HCT116 (cell line): ENCODE results near the gene LRIT2. TPM values are rescaled to one million over a fixed set of nuclear protein-coding genes. Genes with fewer than 3 reads are reported as not detected.

Source experiments
- ATAC-seq: fragments of 200-7000 bp; cut with Tn5 transposase; 2 replicates; pipeline ENCODE4 v1.9.1; 2020; ENCODE audit warnings: mild to moderate bottlenecking, moderate library complexity
- BruUV-seq: library from RNA; stranded (reverse); fragments of 400-500 nt; replicated peaks from 2 replicates; lab custom pipeline; 2021; lab: Mats Ljungman, UMichigan
- CTCF ChIA-PET: fragments of 300-600 bp; sonication (Branson Sonifier 250); formaldehyde crosslinking; loops from one replicate; lab custom pipeline; 2021; ENCODE audit warnings: antibody characterized with exemption; lab: Charles Lee
- POLR2A ChIA-PET: fragments of 300-600, 350-600 bp; sonication (Branson Sonifier 250); formaldehyde crosslinking; loops from one replicate; lab custom pipeline; 2021; ENCODE audit warnings: antibody characterized with exemption; lab: Charles Lee
- RAD21 ChIA-PET, 2 experiments: fragments of 300-600 bp; sonication (Branson Sonifier 250); formaldehyde crosslinking; loops; one replicate each; lab custom pipeline; 2023; ENCODE audit warnings: low total read pairs in 2 of 2; ENCODE audit not compliant: uncharacterized antibody in 2 of 2, unreplicated experiment in 2 of 2, low non-redundant PET in 1 of 2; lab: Charles Lee
- DNase-seq: peaks from one replicate; pipeline ENCODE4 v3.0.0-alpha.2; 2010; ENCODE audit warnings: low read depth, low spot score
- H2AFZ ChIP-seq: fragments of 200-600 bp; shearing (Covaris generic), sonication (generic); 2 replicates; pipeline ENCODE4 v1.6.1; 2017; ENCODE audit warnings: low read depth, mixed run types, mixed read lengths, antibody characterized with exemption, low read length; ENCODE audit not compliant: poor library complexity, severe bottlenecking
- H3K27ac ChIP-seq: 2 replicates; pipeline ENCODE4 v1.5.1; 2012; ENCODE audit warnings: low read depth, low read length
- H3K27me3 ChIP-seq: fragments of 200-600 bp; sonication (generic); 2 replicates; pipeline ENCODE4 v1.6.1; 2016; ENCODE audit warnings: mixed run types, low read length, mixed read lengths; ENCODE audit not compliant: insufficient read depth
- H3K36me3 ChIP-seq, 2 experiments: fragments of 200-500 bp in 1 of 2; fragments of 200-600 bp in 1 of 2; sonication (Bioruptor generic) in 1 of 2; sonication (generic) in 1 of 2; 2 replicates each; pipeline versions ENCODE4 v1.5.1 to v1.6.1; 2014 to 2016; ENCODE audit warnings: low read length in 2 of 2, inconsistent platforms in 1 of 2, mixed read lengths in 1 of 2, mixed run types in 1 of 2; ENCODE audit not compliant: insufficient read depth in 2 of 2, control insufficient read depth in 1 of 2
- H3K4me1 ChIP-seq, 2 experiments: fragments of 200-600 bp in 1 of 2; sonication (generic) in 1 of 2; 2 replicates each; pipeline versions ENCODE4 v1.5.1 to v1.6.1; 2012 to 2017; ENCODE audit warnings: low read length in 2 of 2, inconsistent platforms in 1 of 2, mild to moderate bottlenecking in 1 of 2, mixed read lengths in 1 of 2, mixed run types in 1 of 2, moderate library complexity in 1 of 2; ENCODE audit not compliant: insufficient read depth in 2 of 2, control insufficient read depth in 1 of 2
- H3K4me2 ChIP-seq: fragments of 200-600 bp; sonication (generic); 2 replicates; pipeline ENCODE4 v1.6.1; 2017; ENCODE audit warnings: mixed run types, low read length, mixed read lengths
- H3K4me3 ChIP-seq, 2 experiments: fragments of 200-600 bp in 1 of 2; sonication (generic) in 1 of 2; replicated peaks in 1 of 2; 2 replicates each; pipeline ENCODE4 v1.5.1; 2011 to 2016; ENCODE audit warnings: low read length in 2 of 2, control low read depth in 1 of 2, low read depth in 1 of 2, mild to moderate bottlenecking in 1 of 2, mixed read lengths in 1 of 2, mixed run types in 1 of 2
- H3K79me2 ChIP-seq: fragments of 200-600 bp; sonication (generic); 2 replicates; pipeline ENCODE4 v1.6.1; 2017; ENCODE audit warnings: mild to moderate bottlenecking, mixed run types, low read length, moderate library complexity, mixed read lengths; ENCODE audit not compliant: insufficient read depth
- H3K9ac ChIP-seq: fragments of 200-600 bp; sonication (generic); 2 replicates; pipeline ENCODE4 v1.6.1; 2016; ENCODE audit warnings: low read length, mixed read lengths
- H3K9me2 ChIP-seq: fragments of 200-600 bp; sonication (generic), shearing (Covaris generic); 2 replicates; pipeline ENCODE4 v1.6.1; 2017; ENCODE audit warnings: mixed run types, mild to moderate bottlenecking, moderate library complexity; ENCODE audit not compliant: insufficient read depth
- H3K9me3 ChIP-seq, 2 experiments: fragments of 200-500 bp in 1 of 2; fragments of 200-600 bp in 1 of 2; sonication (Bioruptor generic) in 1 of 2; sonication (generic) in 1 of 2; 2 replicates each; pipeline ENCODE4 v1.6.1; 2014 to 2017; ENCODE audit warnings: low read length in 2 of 2, mixed read lengths in 2 of 2, inconsistent platforms in 1 of 2, low read depth in 1 of 2, mild to moderate bottlenecking in 1 of 2, mixed run types in 1 of 2, moderate library complexity in 1 of 2; ENCODE audit not compliant: control insufficient read depth in 1 of 2, insufficient read depth in 1 of 2
- H4K20me1 ChIP-seq: fragments of 200-600 bp; sonication (generic), shearing (Covaris generic); 2 replicates; pipeline ENCODE4 v1.6.1; 2017; ENCODE audit warnings: mixed run types, mild to moderate bottlenecking, moderate library complexity; ENCODE audit not compliant: insufficient read depth
- CBX3 ChIP-seq: IDR thresholded peaks from 2 replicates; pipeline ENCODE4 v1.6.1; 2012; ENCODE audit warnings: low read depth
- CEBPB ChIP-seq: IDR thresholded peaks from 2 replicates; pipeline ENCODE4 v1.6.1; 2012; ENCODE audit warnings: low read depth
- EGR1 ChIP-seq: IDR thresholded peaks from 2 replicates; pipeline ENCODE4 v1.6.1; 2012; ENCODE audit warnings: low read depth
- ELF1 ChIP-seq: IDR thresholded peaks from 2 replicates; pipeline ENCODE4 v1.6.1; 2012; ENCODE audit warnings: low read depth, borderline replicate concordance
- FOSL1 ChIP-seq: IDR thresholded peaks from 2 replicates; pipeline ENCODE4 v1.6.1; 2012; ENCODE audit warnings: low read depth
- JUND ChIP-seq: IDR thresholded peaks from 2 replicates; pipeline ENCODE4 v1.6.1; 2012
- POLR2A ChIP-seq: IDR thresholded peaks from 2 replicates; pipeline ENCODE4 v1.7.0; 2011; ENCODE audit warnings: borderline replicate concordance; ENCODE audit not compliant: insufficient read depth, insufficient read length; ENCODE audit errors: extremely low read depth
- RAD21 ChIP-seq: IDR thresholded peaks from 2 replicates; pipeline ENCODE4 v1.6.1; 2012; ENCODE audit warnings: low read depth, mild to moderate bottlenecking
- SIN3A ChIP-seq: IDR thresholded peaks from 2 replicates; pipeline ENCODE4 v1.6.1; 2012; ENCODE audit warnings: low read depth
- SP1 ChIP-seq: IDR thresholded peaks from 2 replicates; pipeline ENCODE4 v1.6.1; 2012; ENCODE audit warnings: low read depth
- SRF ChIP-seq: IDR thresholded peaks from 2 replicates; pipeline ENCODE4 v1.6.1; 2012; ENCODE audit warnings: low read depth
- TCF7L2 ChIP-seq: IDR thresholded peaks from 2 replicates; pipeline ENCODE4 v1.7.0; 2011; ENCODE audit warnings: borderline replicate concordance, inconsistent platforms; ENCODE audit not compliant: insufficient read depth, insufficient read length; ENCODE audit errors: extremely low read depth
- ZFX ChIP-seq: fragments of 450-650 bp; IDR thresholded peaks from 2 replicates; pipeline ENCODE4 v1.6.1; 2017
- ZNF274 ChIP-seq: fragments of 200-500 bp; sonication (Bioruptor generic); IDR thresholded peaks from 2 replicates; pipeline ENCODE4 v1.6.1; 2014; ENCODE audit warnings: mild to moderate bottlenecking, low read depth, low read length, inconsistent platforms
- intact Hi-C: fragments of 100-400 bp; cut with micrococcal nuclease; formaldehyde crosslinking; loops from 2 replicates; pipeline ENCODE4 v1.10.0; 2022
- total RNA-seq: library from RNA; stranded (reverse); gene quantifications from one replicate; pipeline ENCODE4 v1.2.1, GENCODE V29; 2021; ENCODE audit not compliant: unreplicated experiment
- TF ChIP-seq, protein P1 (sequence below): IDR thresholded peaks from 2 replicates; pipeline ENCODE4 v1.6.1; 2012
- TF ChIP-seq, protein P2 (sequence below): IDR thresholded peaks from 2 replicates; pipeline ENCODE4 v1.6.1; 2011; ENCODE audit warnings: mild to moderate bottlenecking, low read length, moderate library complexity; ENCODE audit not compliant: insufficient replicate concordance; ENCODE audit errors: extremely low read depth

LRIT2 gene
- total RNA-seq, 1 experiment from 2014 or later: not detected

DNA sequence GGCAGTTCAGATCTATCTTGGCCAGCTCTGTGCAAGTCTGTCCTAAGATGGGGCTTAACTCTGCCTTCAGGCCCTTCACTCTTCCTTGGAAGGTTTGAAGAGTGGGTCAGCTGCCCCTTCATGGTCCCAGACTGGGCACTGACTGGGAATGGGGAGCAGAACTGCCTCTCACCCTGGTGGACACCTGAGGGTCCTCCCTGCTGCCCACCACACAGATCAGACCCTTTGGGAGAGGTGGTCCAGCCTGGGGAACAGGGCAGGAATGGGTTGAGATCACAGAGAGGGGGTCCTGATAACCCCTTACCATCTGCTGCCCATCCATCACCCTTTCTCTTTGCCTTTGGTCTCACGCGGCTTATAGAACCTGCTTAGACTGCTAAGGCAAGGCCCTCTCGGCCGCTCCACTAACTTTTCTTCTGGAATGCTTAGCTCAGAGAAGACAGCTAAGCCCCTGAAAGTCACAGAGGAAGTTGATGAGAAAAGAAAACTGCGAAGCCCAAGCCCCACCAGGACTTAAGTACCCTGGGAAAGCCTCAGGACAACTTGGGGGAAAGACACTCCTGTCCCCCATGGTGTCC is 31.4 kb downstream of the LRIT2 start:
- ATAC-seq (no peak), DNase-seq (no peak)
- Histone ChIP-seq H3K4me3 (no peak overlapping the region), H3K79me2 (no peaks in the 10 kb centered on the region), H3K4me2 (no peak overlapping the region), H2AFZ (no peak overlapping the region), H4K20me1 (no peaks in the 10 kb centered on the region), H3K9me2 (no peaks in the 10 kb centered on the region), H3K27me3 (peaks cover 19% of the 10 kb centered on the region), H3K9me3 (no peaks in the 10 kb centered on the region), H3K4me1 (no peaks in the 10 kb centered on the region), H3K36me3 (no peaks in the 10 kb centered on the region), H3K9ac (no peak overlapping the region), H3K27ac (no peak overlapping the region)
- ChIA-PET CTCF (no interaction called here), POLR2A (no interaction called here), RAD21 (no interaction called here)
- BruUV-seq: no TSS peak
- TF ChIP-seq CBX3 (no peak), SRF (no peak)
- intact Hi-C loops: no loop called here

DNA sequence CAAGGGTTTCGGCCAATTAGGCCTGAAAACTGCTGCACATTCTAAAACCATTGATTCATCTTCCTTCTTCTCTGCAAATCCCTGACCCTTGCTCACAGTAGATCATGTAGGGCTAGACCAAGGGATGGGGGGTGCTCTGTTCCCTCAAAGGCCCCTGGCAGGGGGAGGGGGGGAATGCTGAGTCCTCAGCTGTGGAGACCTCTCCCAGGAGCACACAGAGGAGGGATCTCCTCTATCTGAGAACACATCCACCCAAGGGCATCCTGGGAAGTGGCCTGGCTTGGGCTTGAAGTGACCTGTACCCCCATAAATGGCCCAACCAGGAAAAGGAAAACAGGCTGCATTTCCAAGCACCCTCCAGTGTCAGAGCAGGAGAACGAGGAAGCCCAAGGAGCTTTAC is 32.0 kb downstream of the LRIT2 start:
- Histone ChIP-seq H3K79me2 (no peaks in the 10 kb centered on the region), H3K4me1 (no peaks in the 10 kb centered on the region), H3K9ac (no peak overlapping the region), H3K9me3 (no peaks in the 10 kb centered on the region), H3K4me3 (no peak overlapping the region), H3K9me2 (no peaks in the 10 kb centered on the region), H3K27ac (no peak overlapping the region)
- CTCF ChIA-PET: no interaction called here
- POLR2A ChIA-PET: no interaction called here
- TF ChIP-seq JUND: no peak
- TF ChIP-seq TCF7L2: no peak
- TF ChIP-seq, protein P1, sequence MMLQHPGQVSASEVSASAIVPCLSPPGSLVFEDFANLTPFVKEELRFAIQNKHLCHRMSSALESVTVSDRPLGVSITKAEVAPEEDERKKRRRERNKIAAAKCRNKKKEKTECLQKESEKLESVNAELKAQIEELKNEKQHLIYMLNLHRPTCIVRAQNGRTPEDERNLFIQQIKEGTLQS: no peak
- TF ChIP-seq SP1: no peak
- TF ChIP-seq, protein P2, sequence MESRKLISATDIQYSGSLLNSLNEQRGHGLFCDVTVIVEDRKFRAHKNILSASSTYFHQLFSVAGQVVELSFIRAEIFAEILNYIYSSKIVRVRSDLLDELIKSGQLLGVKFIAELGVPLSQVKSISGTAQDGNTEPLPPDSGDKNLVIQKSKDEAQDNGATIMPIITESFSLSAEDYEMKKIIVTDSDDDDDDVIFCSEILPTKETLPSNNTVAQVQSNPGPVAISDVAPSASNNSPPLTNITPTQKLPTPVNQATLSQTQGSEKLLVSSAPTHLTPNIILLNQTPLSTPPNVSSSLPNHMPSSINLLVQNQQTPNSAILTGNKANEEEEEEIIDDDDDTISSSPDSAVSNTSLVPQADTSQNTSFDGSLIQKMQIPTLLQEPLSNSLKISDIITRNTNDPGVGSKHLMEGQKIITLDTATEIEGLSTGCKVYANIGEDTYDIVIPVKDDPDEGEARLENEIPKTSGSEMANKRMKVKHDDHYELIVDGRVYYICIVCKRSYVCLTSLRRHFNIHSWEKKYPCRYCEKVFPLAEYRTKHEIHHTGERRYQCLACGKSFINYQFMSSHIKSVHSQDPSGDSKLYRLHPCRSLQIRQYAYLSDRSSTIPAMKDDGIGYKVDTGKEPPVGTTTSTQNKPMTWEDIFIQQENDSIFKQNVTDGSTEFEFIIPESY: no peak
- TF ChIP-seq FOSL1: no peak
- no peak for TF ChIP-seq ELF1
- no peak for TF ChIP-seq RAD21
- TF ChIP-seq SRF: no peak
- TF ChIP-seq CEBPB: no peak
- no peak for TF ChIP-seq POLR2A
- no peak for TF ChIP-seq ZNF274
- no peak for TF ChIP-seq ZFX
- TF ChIP-seq EGR1: no peak
- TF ChIP-seq SIN3A: no peak
- TF ChIP-seq, all 23 proteins: peak for 0
- Histone ChIP-seq H3K4me2 (no peak overlapping the region), H2AFZ (no peak overlapping the region), H3K36me3 (no peaks in the 10 kb centered on the region), H4K20me1 (no peaks in the 10 kb centered on the region), H3K27me3 (peaks cover 19% of the 10 kb centered on the region)
- no peak for ATAC-seq
- RAD21 ChIA-PET: no interaction called here
- intact Hi-C loops: no loop called here
- BruUV-seq: no TSS peak
- DNase-seq: no peak
